Loucy (cell line): ENCODE results near the gene TGOLN2.
A peak's percentile ranks its signal among the peaks of the same experiment; 100 is the strongest.
"Not testable (repeated sequence)": the region's sequence is repeated elsewhere in the genome, so short reads cannot be mapped to it uniquely, and the experiment has no call there.

Experiments
- H2AFZ ChIP-seq: fragments of 200-600 bp; sonication (generic); 2 replicates; pipeline ENCODE4 v1.6.0; 2016; ENCODE audit warnings: antibody characterized with exemption, mild to moderate bottlenecking, low read length, moderate library complexity
- H3F3A ChIP-seq: fragments of 200-600 bp; 2 replicates; pipeline ENCODE4 v1.6.0; 2016; ENCODE audit warnings: antibody characterized with exemption, low read depth, mild to moderate bottlenecking
- H3K27me3 ChIP-seq: fragments of 200-600 bp; sonication (generic); 2 replicates; pipeline ENCODE4 v1.6.1; 2014; ENCODE audit warnings: low read length, mild to moderate bottlenecking; ENCODE audit not compliant: insufficient read depth, poor library complexity, severe bottlenecking
- H3K36me3 ChIP-seq: fragments of 200-600 bp; sonication (generic); 2 replicates; pipeline ENCODE4 v1.6.1; 2016; ENCODE audit warnings: low read length; ENCODE audit not compliant: insufficient read depth
- H3K4me1 ChIP-seq: fragments of 200-600 bp; sonication (generic); 2 replicates; pipeline ENCODE4 v1.5.1; 2014; ENCODE audit warnings: low read length, mild to moderate bottlenecking; ENCODE audit not compliant: insufficient read depth, poor library complexity, severe bottlenecking
- H3K4me2 ChIP-seq: fragments of 200-600 bp; sonication (generic); 2 replicates; pipeline ENCODE4 v1.6.0; 2014; ENCODE audit warnings: antibody characterized with exemption, low read length, low read depth, mild to moderate bottlenecking; ENCODE audit not compliant: poor library complexity, severe bottlenecking
- H3K4me3 ChIP-seq: fragments of 200-600 bp; sonication (generic); 2 replicates; pipeline ENCODE4 v1.5.1; 2014; ENCODE audit warnings: low read length, mild to moderate bottlenecking, mixed read lengths; ENCODE audit not compliant: poor library complexity, severe bottlenecking
- H3K79me2 ChIP-seq: fragments of 200-600 bp; sonication (generic); 2 replicates; pipeline ENCODE4 v1.6.1; 2014; ENCODE audit warnings: low read length; ENCODE audit not compliant: insufficient read depth
- H3K9ac ChIP-seq: fragments of 200-600 bp; sonication (generic); 2 replicates; pipeline ENCODE4 v1.6.0; 2014; ENCODE audit warnings: mild to moderate bottlenecking, low read depth, low read length, moderate library complexity; ENCODE audit not compliant: poor library complexity, severe bottlenecking
- H3K9me2 ChIP-seq: fragments of 200-600 bp; sonication (generic); replicated peaks from 2 replicates; pipeline ENCODE4 v1.6.1; 2016; ENCODE audit warnings: low read depth, low read length, mixed read lengths
- H3K9me3 ChIP-seq: fragments of 200-600 bp; sonication (generic); 2 replicates; pipeline ENCODE4 v1.6.1; 2014; ENCODE audit warnings: mild to moderate bottlenecking, antibody characterized with exemption, low read length, low read depth; ENCODE audit not compliant: insufficient read depth
- H4K20me1 ChIP-seq: fragments of 200-600 bp; sonication (generic); 2 replicates; pipeline ENCODE4 v1.6.0; 2014; ENCODE audit warnings: antibody characterized with exemption, low read length, mild to moderate bottlenecking; ENCODE audit not compliant: insufficient read depth, poor library complexity, severe bottlenecking
- CTCF ChIP-seq: fragments of 200-600 bp; sonication (generic); conservative IDR thresholded peaks from 2 replicates; pipeline ENCODE4 v1.5.1; 2014; ENCODE audit warnings: mild to moderate bottlenecking, antibody characterized with exemption, low read length
- EZH2phosphoT487 ChIP-seq: fragments of 200-600 bp; IDR thresholded peaks from 2 replicates; pipeline ENCODE4 v1.6.1; 2018; ENCODE audit warnings: antibody characterized with exemption, mild to moderate bottlenecking, moderate library complexity, borderline replicate concordance

Gene TGOLN2

GRCh38 chr2:85334928-85335327 is 7.1 kb upstream of the TGOLN2 start:
- TF ChIP-seq CTCF = no peak
- no peak for TF ChIP-seq EZH2phosphoT487
- Histone ChIP-seq H4K20me1 (no peaks in the 10 kb centered on the region), H3K79me2 (no peaks in the 10 kb centered on the region), H3K36me3 (no peaks in the 10 kb centered on the region), H3F3A (no peaks in the 10 kb centered on the region), H3K4me1 (no peaks in the 10 kb centered on the region), H3K9me2 (no peaks in the 10 kb centered on the region), H2AFZ (no peak overlapping the region), H3K27me3 (no peaks in the 10 kb centered on the region), H3K9ac (no peak overlapping the region), H3K4me3 (no peak overlapping the region), H3K9me3 (no peaks in the 10 kb centered on the region), H3K4me2 (no peak overlapping the region)

- not testable (repeated sequence) for H3K9me3 ChIP-seq, H3K4me2 ChIP-seq, H4K20me1 ChIP-seq, H3K9ac ChIP-seq, H2AFZ ChIP-seq, H3K79me2 ChIP-seq, H3F3A ChIP-seq, H3K4me1 ChIP-seq, H3K4me3 ChIP-seq, H3K9me2 ChIP-seq, H3K36me3 ChIP-seq, H3K27me3 ChIP-seq
Measured at GRCh38 chr2:85333877-85334276, 6.1 kb upstream of the TGOLN2 start.

GRCh38 chr2:85330839-85331636 is 3.2 kb upstream of the TGOLN2 start:
- Histone ChIP-seq H3K36me3 (no peaks in the 10 kb centered on the region), H3F3A (no peaks in the 10 kb centered on the region), H3K9me2 (no peaks in the 10 kb centered on the region), H3K9ac (no peak overlapping the region), H3K79me2 (peaks cover 27% of the 10 kb centered on the region), H3K27me3 (no peaks in the 10 kb centered on the region), H3K9me3 (no peaks in the 10 kb centered on the region), H3K4me1 (peaks cover 8% of the 10 kb centered on the region), H3K4me3 (no peak overlapping the region), H4K20me1 (peaks cover 15% of the 10 kb centered on the region), H2AFZ (no peak overlapping the region), H3K4me2 (no peak overlapping the region)
- TF ChIP-seq EZH2phosphoT487 (no peak), CTCF (no peak)

GRCh38 chr2:85329701-85330100 is 1.9 kb upstream of the TGOLN2 start:
- H3K9ac ChIP-seq, H3K9me3 ChIP-seq, H2AFZ ChIP-seq, H3F3A ChIP-seq, H3K9me2 ChIP-seq, H3K4me3 ChIP-seq, H3K27me3 ChIP-seq, H3K36me3 ChIP-seq: not testable (repeated sequence)
- H3K4me1 ChIP-seq = peaks cover 21% of the 10 kb centered on the region
- H3K79me2 ChIP-seq = peaks cover 40% of the 10 kb centered on the region
- peaks cover 28% of the 10 kb centered on the region for H4K20me1 ChIP-seq
- peak overlapping the region; percentile 66 for H3K4me2 ChIP-seq
